GM19468 (cell line): ENCODE measurements around the gene KIF5A.

Source experiments
- ATAC-seq: cut with Tn5 transposase; IDR thresholded peaks from one replicate; pipeline ENCODE4 v1.9.1; 2021; ENCODE audit warnings: mild to moderate bottlenecking, moderate library complexity, moderate number of reproducible peaks; ENCODE audit not compliant: unreplicated experiment; ENCODE audit errors: extremely low read depth

The KIF5A gene

GRCh38 chr12:57531836-57532235, 18.0 kb upstream of the KIF5A start:
- ATAC-seq = no peak

DNA sequence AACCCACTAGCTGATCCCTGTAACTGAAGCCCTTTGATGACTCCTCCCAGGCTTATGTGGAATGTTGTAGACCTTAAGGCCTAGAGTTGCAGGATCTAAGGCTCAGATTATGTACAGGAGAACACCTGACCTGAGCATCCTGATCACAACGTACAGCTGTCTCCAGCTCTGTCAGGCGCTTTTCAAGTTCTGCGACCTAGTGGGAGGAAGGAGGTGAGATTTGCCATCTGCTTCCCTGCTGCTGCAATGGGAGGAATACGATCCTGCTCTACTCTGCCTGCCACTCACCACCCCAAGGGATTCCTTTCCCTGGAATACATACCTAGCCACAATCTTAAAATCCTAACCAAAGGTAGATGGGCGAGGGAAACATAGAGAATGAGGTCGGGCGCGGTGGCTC, 16.7 kb upstream of the KIF5A start:
- no peak for ATAC-seq

DNA sequence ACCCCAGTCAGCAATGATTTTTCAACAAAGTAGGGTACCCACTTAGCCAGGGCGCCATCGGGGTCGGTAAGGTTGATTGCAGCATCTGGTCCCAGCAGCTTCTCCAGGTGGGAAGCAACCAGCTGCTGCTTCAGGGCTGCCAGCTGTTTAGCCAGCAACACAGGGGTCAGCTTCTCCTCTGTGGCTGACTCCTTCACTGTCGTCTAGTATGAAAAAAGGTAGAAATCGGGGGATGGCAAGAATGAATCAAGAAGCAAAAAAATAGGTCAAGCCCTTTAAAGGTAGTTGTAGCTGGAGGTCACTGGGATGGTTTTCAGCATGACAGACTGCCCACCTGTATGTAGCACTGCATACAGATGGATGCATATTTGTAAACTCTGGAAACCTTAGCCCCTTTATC, 15.6 kb upstream of the KIF5A start:
- no peak for ATAC-seq

DNA sequence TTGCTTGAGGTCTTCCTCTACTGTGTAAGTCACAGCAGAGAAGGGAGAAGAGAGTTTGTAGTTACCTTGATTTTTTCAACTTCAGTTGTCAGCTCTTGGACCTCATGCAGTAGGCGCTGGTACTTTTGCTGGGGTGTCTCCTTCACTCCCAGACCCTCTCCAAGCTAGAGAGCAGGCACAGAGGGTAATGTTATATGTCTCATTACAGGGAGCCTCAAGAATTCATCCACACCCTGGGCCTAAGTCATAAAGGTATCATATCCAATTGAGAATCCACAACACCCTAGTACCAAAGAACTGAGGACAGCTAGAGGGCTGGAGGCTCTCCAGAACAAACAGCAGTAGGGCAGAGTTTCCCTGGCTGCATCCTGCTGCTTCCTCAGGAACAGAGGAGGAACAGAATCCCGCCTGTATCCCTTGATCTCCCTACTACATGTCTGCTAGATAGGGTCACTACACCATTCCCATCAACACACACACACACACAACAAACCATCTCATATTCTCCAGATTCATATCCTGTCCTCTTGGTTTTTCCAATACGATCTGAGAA, 14.8 kb upstream of the KIF5A start:
- no peak for ATAC-seq

- ATAC-seq = no peak
Observed at GRCh38 chr12:57535764-57536596, 13.9 kb upstream of the KIF5A start.

DNA sequence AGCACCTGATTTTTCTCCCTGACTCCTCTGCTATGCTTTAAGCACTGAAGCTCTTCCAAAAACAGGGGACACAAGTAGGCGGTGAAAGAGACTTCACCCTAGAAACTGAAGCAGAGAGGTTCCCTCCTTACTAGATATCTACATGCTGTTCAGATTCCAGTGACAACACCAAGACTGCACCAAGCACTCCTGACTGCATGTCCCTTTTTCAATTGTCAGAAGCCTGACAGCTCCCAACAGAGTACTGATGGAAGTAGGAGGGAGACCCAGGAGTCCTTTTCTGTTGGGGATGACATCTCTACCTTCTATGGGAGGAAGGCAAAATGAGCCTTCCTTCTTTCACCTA, 13.3 kb upstream of the KIF5A start:
- ATAC-seq = no peak

- ATAC-seq = no peak
Observed at GRCh38 chr12:57539134-57539768, 10.6 kb upstream of the KIF5A start.

DNA sequence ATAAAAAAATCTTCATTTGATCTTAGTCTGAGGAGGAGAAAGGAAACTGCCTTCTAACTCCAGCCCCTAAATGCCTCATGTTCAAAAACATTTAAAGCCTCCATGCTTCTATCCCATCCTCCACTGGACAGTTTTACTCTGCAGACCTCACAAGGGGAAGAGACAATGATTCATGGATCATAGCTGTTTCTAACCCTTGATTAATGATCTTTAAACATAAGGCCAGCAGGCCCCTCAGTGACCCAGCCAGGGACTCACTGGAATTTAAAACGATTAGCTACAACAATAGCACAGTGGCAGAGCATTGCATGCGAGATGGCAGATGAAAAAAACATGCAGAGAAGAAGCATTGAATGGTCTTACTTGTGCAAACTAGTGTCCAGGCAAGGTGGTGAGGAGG, 8.8 kb upstream of the KIF5A start:
- ATAC-seq = no peak

DNA sequence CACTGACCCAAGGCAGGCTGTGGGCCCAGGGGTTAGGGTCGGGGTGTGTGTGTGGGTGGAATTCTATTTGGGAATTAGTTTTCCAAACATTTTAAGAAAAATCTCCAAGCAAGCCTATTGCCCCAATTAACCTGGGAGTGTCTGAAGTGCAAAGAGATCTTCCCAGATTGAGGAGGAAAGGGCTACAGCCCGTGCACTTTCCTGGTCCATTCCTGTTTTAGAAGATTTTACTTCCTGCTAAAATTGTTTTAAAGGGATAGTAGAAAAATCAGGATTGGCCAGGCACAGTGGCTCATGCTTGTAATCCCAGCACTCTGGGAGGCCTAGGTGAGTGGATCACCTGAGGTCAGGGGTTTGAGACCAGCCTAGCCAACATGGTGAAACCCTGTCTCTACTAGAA, 8.1 kb upstream of the KIF5A start:
- no peak for ATAC-seq

DNA sequence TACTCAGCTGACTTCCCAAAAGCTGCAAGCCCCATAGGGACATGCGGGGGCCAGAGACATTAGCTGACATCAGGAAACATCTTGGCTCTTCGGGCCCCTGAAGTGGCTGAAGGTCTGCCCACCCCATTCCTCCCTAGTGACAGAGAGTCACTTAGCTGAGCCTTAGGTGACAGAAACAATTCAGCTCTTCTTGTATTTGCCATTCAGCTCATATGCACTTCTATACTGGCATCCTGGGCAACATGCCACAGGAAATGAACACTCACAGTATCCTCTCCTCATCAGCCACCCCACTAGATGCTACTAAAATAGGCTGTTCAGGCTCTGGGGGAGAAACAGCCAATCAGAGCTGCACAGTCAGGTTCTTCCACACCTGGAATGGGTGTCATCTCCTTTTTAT, 6.3 kb upstream of the KIF5A start:
- no peak for ATAC-seq

DNA sequence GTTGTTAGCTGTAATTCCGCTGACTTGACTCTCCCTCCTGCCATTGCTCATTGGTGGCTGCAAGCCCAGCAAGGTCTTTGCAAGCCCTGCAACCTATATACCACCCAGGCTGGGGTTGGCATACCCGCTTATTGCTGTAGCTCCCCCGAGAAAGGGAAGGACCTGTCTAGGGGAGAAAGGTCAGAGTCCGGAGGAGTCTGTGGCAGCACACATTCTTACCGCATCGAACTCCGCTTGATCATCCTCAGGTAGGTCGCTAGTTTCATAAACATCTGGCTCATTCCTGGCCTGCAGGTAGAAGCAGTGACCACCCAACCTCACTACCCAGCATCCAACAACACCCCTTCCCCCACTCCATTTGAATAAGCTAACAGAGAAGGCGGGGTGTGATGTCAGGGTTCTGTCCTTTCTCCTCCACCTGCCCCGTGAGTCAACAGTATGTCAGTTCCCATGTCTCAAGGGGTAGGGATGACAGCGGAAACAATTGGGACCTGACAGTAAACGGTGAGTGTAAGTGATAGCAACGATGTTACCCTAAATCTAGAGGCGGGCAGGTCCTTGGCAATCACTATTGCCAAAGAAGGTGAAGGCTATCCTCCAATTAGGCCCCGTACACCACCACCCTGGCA, 3.9 kb upstream of the KIF5A start:
- no peak for ATAC-seq

GRCh38 chr12:57546438-57547287, 3.2 kb upstream of the KIF5A start, which contains the start of gene DCTN2:
Gene DCTN2, minus strand, starts transcription at chr12:57547192. Its CDS starts 129 bp downstream, at chr12:57547063.
- peak; percentile 96 for ATAC-seq

DNA sequence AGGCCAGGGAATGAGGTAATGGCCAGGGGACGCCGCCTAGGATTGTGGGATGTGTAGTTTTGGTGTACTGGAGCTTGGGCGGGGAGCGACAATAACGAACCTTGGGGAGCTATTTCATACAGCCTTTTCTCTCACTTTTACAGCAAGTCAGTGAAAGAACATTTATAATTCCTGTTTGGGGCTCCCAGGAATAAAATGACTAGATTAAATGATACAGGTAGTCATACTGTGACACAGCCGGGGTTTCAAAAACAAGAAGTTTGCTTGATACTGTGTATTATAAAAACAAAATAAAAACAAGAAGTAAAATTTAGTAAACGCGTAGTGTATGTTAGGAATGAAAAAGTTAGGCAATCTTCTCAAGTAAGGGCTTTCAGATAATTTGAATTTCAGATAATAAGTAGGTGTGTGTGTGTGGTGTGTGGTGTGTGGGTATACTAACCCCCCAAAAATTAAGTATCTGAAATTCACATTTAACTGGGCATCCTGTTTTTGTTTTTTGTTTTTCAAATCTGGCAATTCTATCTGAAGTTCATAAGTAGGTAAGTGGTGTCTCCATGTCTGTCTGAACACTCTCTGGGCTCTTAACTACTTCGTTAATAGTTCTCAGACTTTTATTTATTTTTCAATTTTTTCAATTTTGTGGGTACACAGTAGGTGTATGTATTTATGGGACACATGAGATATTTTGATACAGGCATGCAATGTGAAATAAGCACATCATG, 2.4 kb upstream of the KIF5A start:
- no peak for ATAC-seq

DNA sequence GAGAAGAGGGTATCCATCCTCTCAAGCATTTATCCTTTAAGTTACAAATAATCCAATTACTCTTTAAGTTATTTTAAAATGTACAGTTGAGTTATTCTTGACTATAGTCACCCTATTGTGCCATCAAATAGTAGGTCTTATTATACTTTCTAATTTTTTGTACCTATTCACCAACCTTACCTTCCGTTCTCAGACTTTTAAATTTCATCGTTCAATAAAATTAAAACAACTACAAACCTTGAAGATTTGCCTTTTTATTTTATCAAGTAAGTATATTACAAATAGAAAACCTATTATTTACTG, 1.9 kb upstream of the KIF5A start:
- ATAC-seq = no peak

- ATAC-seq = no peak
Observed at GRCh38 chr12:57548488-57548887, 1.4 kb upstream of the KIF5A start.

- ATAC-seq = no peak
Observed at GRCh38 chr12:57549203-57549908, 488 bp upstream of the KIF5A start.

DNA sequence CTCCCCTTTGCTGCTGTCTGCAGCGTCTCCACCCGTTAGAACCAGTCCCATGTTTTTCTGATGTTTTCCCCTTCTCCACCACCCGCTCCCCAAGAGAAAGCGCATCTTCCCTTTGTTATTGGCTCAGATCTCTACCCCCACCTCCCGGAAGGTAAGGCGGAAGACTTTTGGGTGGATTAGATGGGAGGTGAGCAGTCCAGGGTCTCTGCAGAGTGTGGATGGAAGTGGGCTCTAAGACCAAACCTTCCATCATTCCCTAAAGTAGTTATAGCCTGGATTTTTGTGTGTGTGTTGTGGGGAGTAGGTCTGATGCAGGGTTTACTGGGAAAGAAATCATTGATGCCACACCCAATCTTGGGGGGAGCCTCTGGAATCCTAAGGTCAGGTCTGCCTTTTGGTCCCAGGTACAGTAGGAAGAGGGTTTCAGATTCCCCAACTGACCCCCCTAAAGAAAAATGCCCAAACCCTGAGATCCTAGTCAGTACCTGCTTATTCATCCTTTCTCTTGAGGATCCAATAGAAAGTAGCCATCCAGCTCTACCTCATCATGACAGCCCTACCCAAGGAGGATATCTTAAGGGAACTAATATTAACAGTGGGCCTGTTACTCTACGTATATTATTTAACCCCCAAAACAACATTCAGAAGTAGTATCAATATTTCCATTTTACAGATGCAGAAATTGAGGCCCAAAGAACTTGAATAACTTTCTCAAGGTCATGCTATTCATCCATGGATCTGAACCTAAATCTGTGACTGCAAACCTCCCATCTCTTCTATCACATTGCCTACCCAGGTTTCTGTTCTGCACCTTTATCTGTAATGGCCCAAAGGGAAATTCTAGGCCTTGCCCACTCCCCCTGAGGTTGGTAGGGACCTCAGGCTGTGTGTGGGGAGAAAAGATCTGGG, 1.1 kb downstream of the KIF5A start:
- no peak for ATAC-seq

GRCh38 chr12:57551637-57552305, 1.9 kb downstream of the KIF5A start:
- no peak for ATAC-seq
